Peyer's patch (tissue), 4 donors: ENCODE measurements around the gene RTBDN. TPM values are rescaled to one million over a fixed set of nuclear protein-coding genes. Genes with fewer than 3 reads are reported as not detected.
"Not testable (repeated sequence)": the region's sequence is repeated elsewhere in the genome, so short reads cannot be mapped to it uniquely, and the experiment has no call there.

Experiments used
- DNase-seq, 3 donors: peaks; one replicate each; pipeline ENCODE4 v3.0.0-alpha.2; 2017 to 2019
- H3K27ac ChIP-seq, 4 donors: fragments of 200-600 bp; sonication (generic); one replicate each; pipeline ENCODE4 v1.5.1; 2016 to 2019
- H3K27me3 ChIP-seq, 2 donors: fragments of 200-600 bp; sonication (generic); one replicate each; pipeline ENCODE4 v1.5.1; 2019
- H3K36me3 ChIP-seq, 3 donors: fragments of 200-600 bp; sonication (generic); one replicate each; pipeline ENCODE4 v1.5.1; 2016 to 2019
- H3K4me1 ChIP-seq, 4 donors: fragments of 200-600 bp; sonication (generic); one replicate each; pipeline ENCODE4 v1.5.1; 2016 to 2019
- H3K4me3 ChIP-seq, 4 donors: fragments of 200-600 bp; sonication (generic); 1 replicate in 3 of 4; 2 replicates in 1 of 4; pipeline ENCODE4 v1.5.1; 2016 to 2019; ENCODE audit warnings: mild to moderate bottlenecking in 1 of 4
- H3K9me3 ChIP-seq, 4 donors: fragments of 200-600 bp; sonication (generic); one replicate each; pipeline ENCODE4 v1.5.1; 2016 to 2019; ENCODE audit warnings: mild to moderate bottlenecking in 1 of 4
- POLR2A ChIP-seq, 2 donors: fragments of 450-650 bp; IDR thresholded peaks; one replicate each; pipeline ENCODE4 v1.5.1; 2017; ENCODE audit warnings: antibody characterized with exemption in 2 of 2, mild to moderate bottlenecking in 2 of 2, moderate library complexity in 2 of 2
- total RNA-seq, 4 donors: library from RNA; depleted of rRNA; stranded (reverse); fragments of >200 nt; gene quantifications; one replicate each; pipeline ENCODE4 v1.1.0, GENCODE V29; 2016
- TF ChIP-seq, protein P1 (sequence below), 6 experiments: fragments of 450-650 bp in 4 of 6; fragments of 200-600 bp in 2 of 6; sonication (generic) in 1 of 6; IDR thresholded peaks; one replicate each; pipeline ENCODE4 v1.5.1; 2017 to 2019; ENCODE audit warnings: antibody characterized with exemption in 6 of 6, mild to moderate bottlenecking in 3 of 6, moderate library complexity in 1 of 6

RTBDN gene
- total RNA-seq, 4 donors from 2014 or later = not detected

DNA sequence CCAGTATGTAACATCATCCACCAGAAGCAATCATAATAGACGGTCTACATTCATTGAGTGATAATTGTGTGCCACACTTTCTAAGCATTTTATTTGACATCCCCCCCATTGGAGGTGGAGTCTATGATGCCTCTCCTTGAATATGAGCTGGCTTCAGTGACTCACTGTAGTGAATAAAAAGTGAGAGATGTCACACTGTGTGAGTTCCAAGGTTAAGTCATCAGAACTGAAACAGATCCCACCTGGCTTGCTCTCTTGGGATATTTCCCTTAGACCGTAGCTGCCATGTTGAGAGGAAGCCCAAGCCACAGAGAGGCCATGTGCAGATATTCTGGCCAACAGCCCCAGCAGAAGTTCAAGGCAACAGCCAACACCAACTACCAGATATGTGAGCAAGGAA, 12.6 kb downstream of the RTBDN start:
- H3K27ac ChIP-seq = no peak overlapping the region
- H3K9me3 ChIP-seq = no peaks in the 10 kb centered on the region
- peaks cover 0 to 6% (median 2%) of the 10 kb centered on the region in 4 donors for H3K4me1 ChIP-seq
- peaks cover 0 to 7% of the 10 kb centered on the region in 2 donors for H3K27me3 ChIP-seq
- no peak for TF ChIP-seq POLR2A (IDR thresholded peaks at IDR 0.05)
- TF ChIP-seq, protein P1, sequence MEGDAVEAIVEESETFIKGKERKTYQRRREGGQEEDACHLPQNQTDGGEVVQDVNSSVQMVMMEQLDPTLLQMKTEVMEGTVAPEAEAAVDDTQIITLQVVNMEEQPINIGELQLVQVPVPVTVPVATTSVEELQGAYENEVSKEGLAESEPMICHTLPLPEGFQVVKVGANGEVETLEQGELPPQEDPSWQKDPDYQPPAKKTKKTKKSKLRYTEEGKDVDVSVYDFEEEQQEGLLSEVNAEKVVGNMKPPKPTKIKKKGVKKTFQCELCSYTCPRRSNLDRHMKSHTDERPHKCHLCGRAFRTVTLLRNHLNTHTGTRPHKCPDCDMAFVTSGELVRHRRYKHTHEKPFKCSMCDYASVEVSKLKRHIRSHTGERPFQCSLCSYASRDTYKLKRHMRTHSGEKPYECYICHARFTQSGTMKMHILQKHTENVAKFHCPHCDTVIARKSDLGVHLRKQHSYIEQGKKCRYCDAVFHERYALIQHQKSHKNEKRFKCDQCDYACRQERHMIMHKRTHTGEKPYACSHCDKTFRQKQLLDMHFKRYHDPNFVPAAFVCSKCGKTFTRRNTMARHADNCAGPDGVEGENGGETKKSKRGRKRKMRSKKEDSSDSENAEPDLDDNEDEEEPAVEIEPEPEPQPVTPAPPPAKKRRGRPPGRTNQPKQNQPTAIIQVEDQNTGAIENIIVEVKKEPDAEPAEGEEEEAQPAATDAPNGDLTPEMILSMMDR (IDR thresholded peaks at IDR 0.05) = no peak
- DNase-seq = no peak
- H3K4me3 ChIP-seq = no peak overlapping the region
- H3K36me3 ChIP-seq = no peaks in the 10 kb centered on the region

DNA sequence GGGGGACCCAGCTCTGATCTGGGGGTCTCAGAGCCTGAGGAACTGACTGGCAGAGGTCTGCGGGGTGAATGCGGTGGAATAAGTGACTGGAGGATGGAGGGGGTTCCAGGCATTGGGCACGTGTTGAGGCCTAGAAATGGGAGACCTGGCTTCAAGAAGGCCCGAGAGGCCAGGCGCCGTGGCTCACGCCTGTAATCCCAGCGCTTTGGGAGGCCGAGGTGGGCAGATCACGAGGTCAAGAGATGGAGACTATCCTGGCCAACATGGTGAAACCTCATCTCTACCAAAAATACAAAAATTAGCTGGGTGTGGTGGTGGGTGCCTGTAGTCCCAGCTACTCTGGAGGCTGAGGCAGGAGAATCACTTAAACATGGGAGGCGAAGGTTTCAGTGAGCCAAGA, 16.6 kb downstream of the RTBDN start:
- H3K9me3 ChIP-seq, DNase-seq, H3K36me3 ChIP-seq, H3K4me3 ChIP-seq, H3K27ac ChIP-seq, H3K27me3 ChIP-seq, H3K4me1 ChIP-seq: not testable (repeated sequence)

DNA sequence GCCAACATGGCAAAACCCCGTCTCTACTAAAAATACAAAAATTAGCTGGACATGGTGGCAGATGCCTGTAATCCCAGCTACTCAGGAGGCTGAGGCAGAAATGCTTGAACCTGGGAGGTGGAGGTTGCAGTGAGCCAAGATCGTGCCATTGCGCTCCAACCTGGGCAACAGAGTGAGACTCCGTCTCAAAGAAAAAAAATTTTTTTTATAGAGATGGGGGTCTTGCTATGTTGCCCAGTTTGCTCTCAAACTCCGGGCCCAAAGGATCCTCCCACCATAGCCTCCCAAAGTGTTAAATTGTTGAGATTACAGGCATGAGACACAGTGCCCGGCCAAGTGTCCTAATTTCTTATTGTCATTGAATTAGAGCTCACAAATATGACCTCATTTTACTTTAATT, 17.2 kb downstream of the RTBDN start:
- H3K4me1 ChIP-seq, H3K9me3 ChIP-seq, H3K27me3 ChIP-seq, H3K36me3 ChIP-seq, H3K4me3 ChIP-seq, H3K27ac ChIP-seq, DNase-seq: not testable (repeated sequence)

DNA sequence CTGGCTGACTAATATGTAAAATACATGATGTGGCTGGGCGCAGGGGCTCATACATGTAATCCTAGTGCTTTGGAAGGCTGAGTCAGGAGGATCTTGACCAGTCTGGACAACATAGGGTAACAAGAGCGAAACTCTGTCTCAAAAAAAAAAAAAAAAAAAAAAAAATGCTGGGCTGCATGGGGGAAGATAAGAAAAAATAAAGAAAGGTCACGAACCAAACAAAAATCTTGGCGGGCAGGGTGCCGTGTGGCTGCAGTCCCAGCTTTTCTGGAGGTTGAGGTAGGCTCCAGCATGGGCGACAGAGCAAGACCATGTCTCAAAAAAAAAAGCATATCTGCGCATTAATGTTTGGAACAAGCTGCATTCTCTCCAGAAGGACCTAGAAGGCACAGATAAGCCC, 19.3 kb downstream of the RTBDN start:
- no peak for DNase-seq
- TF ChIP-seq, protein P1 (IDR thresholded peaks at IDR 0.05) = no peak
- TF ChIP-seq POLR2A (IDR thresholded peaks at IDR 0.05) = no peak
- H3K27ac ChIP-seq = no peak overlapping the region
- H3K4me3 ChIP-seq = no peak overlapping the region
- H3K9me3 ChIP-seq = no peaks in the 10 kb centered on the region
- peaks cover 0 to 4% (median 0%) of the 10 kb centered on the region in 3 donors for H3K36me3 ChIP-seq
- no peaks in the 10 kb centered on the region for H3K27me3 ChIP-seq
- H3K4me1 ChIP-seq = no peaks in the 10 kb centered on the region

DNA sequence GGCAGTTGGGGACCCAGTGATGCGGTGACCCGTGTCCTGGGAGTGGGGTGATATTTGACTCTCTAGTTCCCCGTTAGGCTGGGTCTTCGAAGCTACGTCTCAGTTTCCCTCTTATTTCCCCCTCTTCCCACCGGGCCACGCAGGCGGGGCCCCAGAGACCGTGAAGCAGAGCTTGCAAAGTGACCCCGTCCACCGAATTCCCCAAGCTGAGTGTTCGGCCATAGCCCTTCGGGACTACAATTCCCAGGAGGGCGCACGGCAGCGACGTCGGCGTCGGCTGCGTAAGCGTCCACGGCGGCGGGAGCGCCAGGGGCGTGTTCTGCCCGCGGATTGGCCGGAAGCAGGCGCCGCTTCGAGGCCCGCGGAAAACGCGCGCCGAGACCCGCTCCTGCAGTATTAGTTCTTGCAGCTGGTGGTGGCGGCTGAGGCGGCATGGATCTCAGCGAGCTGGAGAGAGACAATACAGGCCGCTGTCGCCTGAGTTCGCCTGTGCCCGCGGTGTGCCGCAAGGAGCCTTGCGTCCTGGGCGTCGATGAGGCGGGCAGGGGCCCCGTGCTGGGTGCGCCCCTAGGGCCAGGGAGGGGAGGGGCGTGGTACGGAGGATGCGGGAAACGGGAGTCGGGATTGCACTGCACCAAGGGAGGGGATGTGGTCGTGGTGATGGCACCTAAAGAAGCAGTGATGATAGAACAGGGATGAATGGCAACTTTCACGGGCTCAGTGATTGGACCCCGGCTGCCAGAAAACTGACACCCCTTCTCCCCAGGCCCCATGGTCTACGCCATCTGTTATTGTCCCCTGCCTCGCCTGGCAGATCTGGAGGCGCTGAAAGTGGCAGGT, 27.9 kb downstream of the RTBDN start, which contains the start of gene RNASEH2A:
Gene RNASEH2A, plus strand, starts transcription at position 343 of the 840 bp plus-strand sequence. Its CDS starts 90 bp downstream, at position 433.
- peak in 1 of 2 donors; percentile 24 for TF ChIP-seq POLR2A (IDR thresholded peaks at IDR 0.05)
- TF ChIP-seq, protein P1 (IDR thresholded peaks at IDR 0.05) = peak in 3 of 6 experiments; percentile 29 to 38 (median 31)
- H3K36me3 ChIP-seq = no peaks in the 10 kb centered on the region
- H3K27ac ChIP-seq = peak within 1 kb of the TSS; percentile 27 to 77 (median 34)
- H3K4me3 ChIP-seq = peak within 1 kb of the TSS; percentile 53 to 74 (median 66)
- H3K27me3 ChIP-seq = no peaks in the 10 kb centered on the region
- peaks cover 0 to 14% (median 9%) of the 10 kb centered on the region in 4 donors for H3K4me1 ChIP-seq
- H3K9me3 ChIP-seq = no peaks in the 10 kb centered on the region
- peak; percentile 88 to 96 (median 93) for DNase-seq

DNA sequence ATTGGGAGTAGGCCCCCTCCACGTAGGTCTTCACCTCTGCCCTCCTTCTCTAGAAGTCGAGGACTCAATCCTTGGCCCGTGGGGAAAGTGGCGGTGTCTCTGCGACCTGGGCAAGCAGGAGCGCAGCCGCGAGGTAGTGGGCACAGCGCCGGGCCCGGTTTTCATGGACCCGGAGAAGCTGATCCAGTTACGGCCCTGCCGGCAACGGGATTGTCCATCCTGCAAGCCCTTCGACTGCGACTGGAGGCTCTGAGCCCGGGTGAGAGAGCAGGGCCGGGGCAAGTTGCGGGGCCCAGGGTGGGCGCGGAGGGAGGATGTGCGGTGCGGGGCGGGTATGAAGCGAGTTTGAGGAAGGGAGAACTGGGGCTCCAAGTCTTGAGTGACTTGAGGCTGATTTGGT, 30.3 kb downstream of the RTBDN start:
- Histone ChIP-seq H3K4me1 (peaks cover 0 to 25% (median 17%) of the 10 kb centered on the region in 4 donors), H3K36me3 (peaks cover 0 to 17% (median 0%) of the 10 kb centered on the region in 3 donors), H3K9me3 (no peaks in the 10 kb centered on the region), H3K4me3 (no peak overlapping the region), H3K27me3 (no peaks in the 10 kb centered on the region), H3K27ac (no peak overlapping the region)
- TF ChIP-seq POLR2A (IDR thresholded peaks at IDR 0.05) = no peak
- TF ChIP-seq, protein P1 (IDR thresholded peaks at IDR 0.05) = no peak
- no peak for DNase-seq
